Measurements from ENCODE around the gene TCERG1L.
"Not testable (repeated sequence)": the region's sequence is repeated elsewhere in the genome, so short reads cannot be mapped to it uniquely, and the experiment has no call there.

The TCERG1L gene

DNA sequence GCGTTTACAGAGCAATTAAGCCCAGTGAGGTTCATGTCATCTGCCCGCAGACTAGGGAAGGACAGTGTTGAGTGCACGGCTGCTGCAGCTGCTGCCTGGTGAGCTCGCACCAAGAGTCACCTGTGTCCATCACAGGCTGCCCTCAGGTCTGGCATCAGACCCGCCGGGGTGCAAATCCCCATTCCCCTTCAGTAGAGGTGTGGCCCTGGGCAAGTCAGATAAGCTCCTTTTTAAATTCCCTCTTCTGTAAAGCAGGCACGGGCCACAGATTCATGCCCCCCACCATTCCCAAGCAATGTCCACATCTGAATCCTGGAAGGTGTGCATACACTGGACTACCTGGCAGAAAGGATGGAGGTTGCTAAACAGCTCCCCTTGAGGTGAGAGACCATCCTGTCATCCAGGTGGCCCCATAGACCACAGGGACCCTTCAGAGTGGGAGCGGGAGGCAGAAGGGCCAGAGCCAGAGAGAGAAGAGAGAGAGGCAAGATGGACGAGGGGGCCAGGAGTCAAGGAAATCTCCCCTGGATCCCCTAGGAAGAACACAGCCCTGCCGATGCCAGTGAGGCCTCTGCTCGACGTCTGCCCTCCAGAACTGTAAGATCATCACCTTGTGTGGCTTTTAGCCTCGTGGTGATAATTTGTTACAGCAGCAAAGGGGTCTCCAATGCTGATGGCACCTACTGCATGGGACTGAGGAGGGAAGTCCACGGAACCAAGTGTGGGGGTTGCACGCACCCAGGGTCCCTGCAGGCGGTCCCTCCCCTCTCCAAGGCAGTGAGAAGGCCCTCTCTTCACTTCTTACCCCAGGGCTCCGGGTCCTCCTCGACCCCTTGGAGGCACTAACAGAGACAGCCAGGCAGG is 168.8 kb downstream of the TCERG1L start:
- no peak for TF ChIP-seq CTCF (IDR thresholded peaks at IDR 0.05; ENCODE audit: borderline replicate concordance, control extremely low read depth, extremely low read depth, insufficient read depth, missing control alignments)

GRCh38 chr10:131141645-131142516 is 169.6 kb downstream of the TCERG1L start:
- no peak for TF ChIP-seq CTCF (IDR thresholded peaks at IDR 0.05; ENCODE audit: borderline replicate concordance, control extremely low read depth, extremely low read depth, insufficient read depth, missing control alignments)
- DNase-seq (ENCODE audit: low spot score): no peak
- in situ Hi-C loops (cut with MboI; ENCODE audit: low sequenced_read_pairs, unreplicated experiment): no loop called here

More for the DNA sequence above, 168.8 kb downstream of the TCERG1L start:
- in situ Hi-C loops (cut with MboI; ENCODE audit: low sequenced_read_pairs, unreplicated experiment): no loop called here
- DNase-seq (ENCODE audit: low spot score): no peak

- in situ Hi-C loops (cut with MboI; ENCODE audit: low sequenced_read_pairs, unreplicated experiment): no loop called here
- no peak for DNase-seq (ENCODE audit: low spot score)
- TF ChIP-seq CTCF (IDR thresholded peaks at IDR 0.05; ENCODE audit: borderline replicate concordance, control extremely low read depth, extremely low read depth, insufficient read depth, missing control alignments): no peak
These were observed 170.3 kb downstream of the TCERG1L start for GRCh38 chr10:131141207-131141606.

DNA sequence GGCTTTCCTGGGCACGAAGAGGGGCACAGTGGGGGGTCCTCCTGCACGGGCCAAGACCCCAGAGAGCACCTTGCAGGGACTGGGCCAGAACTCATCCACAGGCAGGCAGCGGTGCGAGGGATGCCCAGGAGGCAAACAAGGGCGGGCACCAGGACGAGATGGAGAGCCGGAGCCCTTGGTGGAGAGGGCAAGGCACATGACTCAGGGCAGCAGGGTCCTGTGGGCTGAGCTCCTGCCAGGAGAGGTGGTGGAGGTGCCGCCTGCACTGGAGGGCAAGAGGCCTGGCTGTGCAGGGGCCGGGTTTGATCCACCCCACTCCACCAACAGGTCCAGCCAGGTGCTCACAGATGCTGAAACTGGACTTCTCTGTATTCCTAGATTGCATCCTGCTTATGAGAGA is 170.9 kb downstream of the TCERG1L start:
- in situ Hi-C loops (cut with MboI; ENCODE audit: low sequenced_read_pairs, unreplicated experiment): no loop called here

GRCh38 chr10:131137223-131137622 is 174.3 kb downstream of the TCERG1L start:
- in situ Hi-C loops (cut with MboI; ENCODE audit: low sequenced_read_pairs, unreplicated experiment): no loop called here
- no peak for TF ChIP-seq CTCF (IDR thresholded peaks at IDR 0.05; ENCODE audit: borderline replicate concordance, control extremely low read depth, extremely low read depth, insufficient read depth, missing control alignments)
- no peak for DNase-seq (ENCODE audit: low spot score)

More for the DNA sequence above, 170.9 kb downstream of the TCERG1L start:
- no peak for DNase-seq (ENCODE audit: low spot score)
- TF ChIP-seq CTCF (IDR thresholded peaks at IDR 0.05; ENCODE audit: borderline replicate concordance, control extremely low read depth, extremely low read depth, insufficient read depth, missing control alignments): no peak

- DNase-seq (ENCODE audit: low spot score); in situ Hi-C loops (cut with MboI; ENCODE audit: low sequenced_read_pairs, unreplicated experiment): not testable (repeated sequence)
These were observed 175.2 kb downstream of the TCERG1L start for GRCh38 chr10:131136336-131136735.

Measured in GM13976 (cell line).